Measurements from ENCODE around the gene SH3BP5L.
A peak's percentile ranks its signal among the peaks of the same experiment; 100 is the strongest.
"Not testable (repeated sequence)": the region's sequence is repeated elsewhere in the genome, so short reads cannot be mapped to it uniquely, and the experiment has no call there.

The SH3BP5L gene

GRCh38 chr1:248850536-248851251 is 25.0 kb upstream of the SH3BP5L start:
- DNase-seq (ENCODE audit: low spot score) = no peak

- DNase-seq (ENCODE audit: low spot score) = no peak
Measured at GRCh38 chr1:248850124-248850523, 24.4 kb upstream of the SH3BP5L start.

GRCh38 chr1:248849637-248850036 is 23.9 kb upstream of the SH3BP5L start:
- no peak for DNase-seq (ENCODE audit: low spot score)

GRCh38 chr1:248849152-248849551 is 23.4 kb upstream of the SH3BP5L start:
- no peak for DNase-seq (ENCODE audit: low spot score)

GRCh38 chr1:248848602-248849001 is 22.9 kb upstream of the SH3BP5L start:
- DNase-seq (ENCODE audit: low spot score) = no peak

- DNase-seq (ENCODE audit: low spot score) = no peak
Measured at GRCh38 chr1:248847956-248848561, 22.3 kb upstream of the SH3BP5L start.

- no peak for DNase-seq (ENCODE audit: low spot score)
Measured at GRCh38 chr1:248847181-248847955, 21.7 kb upstream of the SH3BP5L start.

GRCh38 chr1:248844526-248844925 is 18.8 kb upstream of the SH3BP5L start:
- no peak for DNase-seq (ENCODE audit: low spot score)

- no peak for DNase-seq (ENCODE audit: low spot score)
Measured at GRCh38 chr1:248843687-248844086, 18.0 kb upstream of the SH3BP5L start.

- no peak for DNase-seq (ENCODE audit: low spot score)
Measured at GRCh38 chr1:248842781-248843331, 17.1 kb upstream of the SH3BP5L start.

GRCh38 chr1:248841702-248842395 is 16.1 kb upstream of the SH3BP5L start:
- DNase-seq (ENCODE audit: low spot score) = no peak

- DNase-seq (ENCODE audit: low spot score) = no peak
Measured at GRCh38 chr1:248840946-248841345, 15.2 kb upstream of the SH3BP5L start.

- DNase-seq (ENCODE audit: low spot score) = no peak
Measured at GRCh38 chr1:248839168-248839555, 13.4 kb upstream of the SH3BP5L start.

- DNase-seq (ENCODE audit: low spot score) = peak; percentile 89
Measured at GRCh38 chr1:248838357-248839167, 12.8 kb upstream of the SH3BP5L start.

- DNase-seq (ENCODE audit: low spot score) = peak; percentile 99
Measured at GRCh38 chr1:248837781-248838356, 12.2 kb upstream of the SH3BP5L start, which contains the start of gene ZNF672. ZNF672 (plus strand) TSS chr1:248838224; CDS start chr1:248847275, 9,051 bp downstream.

GRCh38 chr1:248837045-248837780 is 11.5 kb upstream of the SH3BP5L start:
- DNase-seq (ENCODE audit: low spot score) = no peak

- DNase-seq (ENCODE audit: low spot score) = no peak
Measured at GRCh38 chr1:248834343-248834940, 8.7 kb upstream of the SH3BP5L start.

GRCh38 chr1:248831842-248832241 is 6.1 kb upstream of the SH3BP5L start:
- no peak for DNase-seq (ENCODE audit: low spot score)

- DNase-seq (ENCODE audit: low spot score) = not testable (repeated sequence)
Measured at GRCh38 chr1:248830718-248831017, 5.0 kb upstream of the SH3BP5L start.

- DNase-seq (ENCODE audit: low spot score) = no peak
Measured at GRCh38 chr1:248828845-248829244, 3.1 kb upstream of the SH3BP5L start.
